GM19035 (cell line): ENCODE data around the gene DLG1.
A peak's percentile ranks its signal among the peaks of the same experiment; 100 is the strongest.

Source experiments
- ATAC-seq: cut with Tn5 transposase; IDR thresholded peaks from one replicate; pipeline ENCODE4 v1.9.1; 2021; ENCODE audit not compliant: unreplicated experiment

Gene DLG1

DNA sequence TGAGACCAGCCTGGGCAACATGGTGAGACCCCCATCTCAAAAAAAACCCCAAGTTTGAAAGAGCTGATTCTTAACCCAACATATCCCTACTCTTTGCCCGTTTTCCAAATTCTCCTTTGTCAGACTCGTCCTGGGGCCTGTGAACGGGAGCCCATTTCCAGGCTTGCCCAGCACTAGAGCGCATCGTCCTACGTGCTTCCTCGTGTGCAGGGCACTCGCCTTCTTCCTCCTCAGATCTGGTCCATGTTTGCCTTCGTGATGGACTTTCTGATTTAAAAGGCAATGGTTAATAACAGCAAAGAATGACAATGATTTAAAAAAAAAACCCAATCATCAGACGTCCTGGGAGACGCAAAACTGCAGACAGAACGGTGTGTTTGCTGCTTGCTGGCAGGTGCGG lies 278.9 kb downstream of the DLG1 start:
- no peak for ATAC-seq

DNA sequence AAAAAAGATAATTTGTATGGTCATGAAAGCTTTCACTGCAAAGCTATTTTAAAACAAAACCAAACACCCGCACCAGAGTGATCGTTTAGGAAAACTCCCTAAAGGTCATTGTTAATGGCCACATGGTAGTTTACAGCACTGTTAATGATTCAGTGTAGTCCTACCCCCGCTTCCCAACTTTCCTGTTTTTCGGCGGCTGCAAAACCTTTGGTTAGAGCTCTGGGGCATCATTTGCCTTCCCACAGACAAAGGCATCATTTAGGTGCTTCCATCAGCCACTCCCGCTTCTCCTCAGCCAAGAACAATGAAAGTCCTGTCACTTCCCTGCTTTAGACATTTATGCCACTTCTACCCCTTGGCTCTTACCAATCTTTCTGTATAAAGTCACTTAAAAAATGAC lies 279.4 kb downstream of the DLG1 start:
- no peak for ATAC-seq

DNA sequence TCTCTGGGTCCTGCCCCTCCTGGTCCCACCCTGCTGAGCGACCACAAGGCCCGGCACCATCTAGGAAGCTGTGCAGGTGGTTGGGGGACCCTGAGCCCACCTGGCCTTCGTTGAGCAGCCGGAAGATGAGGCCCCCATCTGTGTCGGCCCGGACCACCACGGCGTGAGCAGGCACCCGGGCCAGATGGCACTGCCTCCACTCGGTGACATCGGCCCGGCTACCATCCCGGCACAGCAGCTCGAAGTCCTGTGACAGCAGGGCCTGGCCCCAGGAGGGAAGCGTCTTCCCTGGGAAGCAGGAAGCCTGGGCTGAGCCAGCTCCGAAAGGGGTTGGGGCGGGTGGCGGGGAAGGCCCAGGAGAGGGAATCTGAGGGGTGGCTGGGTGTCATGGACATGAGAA lies 281.4 kb downstream of the DLG1 start:
- no peak for ATAC-seq

DNA sequence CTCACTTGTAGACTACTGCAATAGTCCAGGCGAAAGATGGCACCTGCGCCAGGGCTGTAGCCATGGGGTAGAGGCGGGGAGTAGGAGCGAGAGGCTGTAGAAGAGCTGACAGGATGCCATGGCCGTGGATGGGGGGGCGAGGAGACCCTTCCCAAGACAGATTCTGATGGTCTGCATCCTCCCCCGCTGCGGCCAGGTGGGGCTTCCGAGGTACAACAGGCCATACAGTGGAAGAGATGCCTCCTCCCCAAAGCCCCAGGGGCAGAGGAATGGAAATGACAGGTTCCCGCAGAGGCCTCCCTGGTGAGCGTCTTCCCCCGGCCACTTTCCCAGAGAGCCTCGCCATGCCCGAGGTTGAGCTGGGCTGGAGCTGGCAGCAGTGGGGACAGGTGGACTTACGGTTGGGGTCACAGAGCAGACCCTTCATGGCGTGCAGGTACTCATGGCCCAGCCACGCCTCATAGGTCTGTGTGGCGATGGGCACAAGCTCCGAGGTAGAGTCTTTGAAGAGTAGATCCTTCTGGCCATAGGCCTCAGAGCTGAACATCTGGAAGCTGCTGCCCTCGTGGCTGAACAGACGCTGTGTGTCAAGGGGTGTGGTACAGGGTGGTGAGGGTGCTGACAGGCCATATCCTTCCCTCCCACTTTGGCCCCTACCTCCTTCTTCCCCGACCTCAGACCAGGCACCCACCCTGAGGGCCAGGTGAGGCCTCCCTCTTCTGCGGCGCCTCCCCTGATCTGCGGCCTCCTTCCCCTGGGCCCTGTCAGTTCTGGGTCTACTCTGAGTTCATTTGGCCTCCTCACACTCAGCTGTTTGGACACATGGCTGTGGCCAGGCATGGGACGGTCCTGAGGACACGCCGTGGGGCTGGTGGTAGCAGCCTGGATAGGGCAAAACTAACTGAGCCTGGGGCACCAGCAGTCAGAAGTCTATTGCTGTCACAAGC lies 282.3 kb downstream of the DLG1 start:
- ATAC-seq = no peak

DNA sequence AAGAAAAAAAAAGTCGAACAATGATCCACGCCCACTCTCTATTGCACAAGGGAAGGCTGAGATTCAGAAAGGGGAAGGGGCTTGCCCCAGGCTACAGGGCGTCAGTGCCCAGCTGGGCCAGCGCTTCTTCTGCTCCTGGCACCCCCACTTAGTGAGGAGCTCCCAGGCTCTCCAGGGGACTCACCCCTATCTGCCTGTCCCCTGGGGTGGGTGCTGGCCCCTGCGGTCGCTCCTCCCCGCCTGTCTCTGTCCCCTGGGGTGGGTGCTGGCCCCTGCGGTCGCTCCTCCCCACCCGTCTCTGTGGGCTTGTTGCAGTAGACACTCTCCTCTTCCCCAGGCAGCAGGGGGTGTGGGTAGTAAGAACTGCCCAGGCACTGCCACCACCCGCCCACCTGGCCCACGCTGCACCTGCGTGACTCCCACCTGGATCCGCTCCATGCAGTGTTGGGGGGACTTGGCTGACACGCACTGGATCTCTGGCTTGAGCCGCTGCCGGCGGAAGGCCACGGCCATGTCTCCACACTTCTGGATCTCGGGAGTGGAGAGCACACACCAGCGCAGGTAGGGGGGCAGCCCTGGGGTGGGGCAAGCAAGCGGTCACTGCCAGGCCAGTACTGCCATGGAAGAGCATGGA lies 283.4 kb downstream of the DLG1 start:
- no peak for ATAC-seq

DNA sequence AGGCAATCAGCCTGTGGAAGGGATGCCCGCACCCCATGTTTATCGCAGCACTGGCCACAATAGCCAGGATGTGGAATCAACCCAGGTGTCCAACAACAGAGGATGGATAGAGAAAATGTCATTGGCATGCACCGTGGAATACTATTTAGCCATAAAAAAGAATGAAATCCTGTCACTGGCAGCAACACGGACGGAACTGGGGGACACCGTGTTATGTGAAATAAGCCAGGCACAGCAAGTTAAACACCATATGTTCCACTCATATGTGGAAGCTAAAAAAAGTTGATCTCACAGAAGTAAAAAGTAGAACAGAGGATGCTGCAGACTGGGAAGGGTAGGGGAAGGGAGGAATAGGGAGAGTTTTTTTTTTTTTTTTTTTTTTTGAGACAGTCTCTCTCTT lies 284.4 kb downstream of the DLG1 start:
- no peak for ATAC-seq

DNA sequence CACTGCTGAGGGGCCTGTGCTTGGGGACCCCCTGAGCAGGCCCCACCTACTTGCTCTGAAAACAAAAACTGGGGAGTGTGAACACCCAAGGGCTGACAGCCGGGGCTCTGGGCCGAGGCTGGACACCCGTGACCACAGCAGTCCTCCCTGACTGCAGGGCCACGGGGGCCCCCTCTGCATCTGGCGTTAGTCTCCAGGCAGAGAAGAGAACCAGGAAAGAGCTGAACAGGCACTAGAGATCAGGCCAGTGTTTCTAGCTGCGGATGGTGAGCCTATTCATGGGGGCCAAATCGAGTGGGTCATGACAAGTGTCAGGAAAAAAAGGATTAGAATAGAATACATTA lies 285.9 kb downstream of the DLG1 start:
- no peak for ATAC-seq

DNA sequence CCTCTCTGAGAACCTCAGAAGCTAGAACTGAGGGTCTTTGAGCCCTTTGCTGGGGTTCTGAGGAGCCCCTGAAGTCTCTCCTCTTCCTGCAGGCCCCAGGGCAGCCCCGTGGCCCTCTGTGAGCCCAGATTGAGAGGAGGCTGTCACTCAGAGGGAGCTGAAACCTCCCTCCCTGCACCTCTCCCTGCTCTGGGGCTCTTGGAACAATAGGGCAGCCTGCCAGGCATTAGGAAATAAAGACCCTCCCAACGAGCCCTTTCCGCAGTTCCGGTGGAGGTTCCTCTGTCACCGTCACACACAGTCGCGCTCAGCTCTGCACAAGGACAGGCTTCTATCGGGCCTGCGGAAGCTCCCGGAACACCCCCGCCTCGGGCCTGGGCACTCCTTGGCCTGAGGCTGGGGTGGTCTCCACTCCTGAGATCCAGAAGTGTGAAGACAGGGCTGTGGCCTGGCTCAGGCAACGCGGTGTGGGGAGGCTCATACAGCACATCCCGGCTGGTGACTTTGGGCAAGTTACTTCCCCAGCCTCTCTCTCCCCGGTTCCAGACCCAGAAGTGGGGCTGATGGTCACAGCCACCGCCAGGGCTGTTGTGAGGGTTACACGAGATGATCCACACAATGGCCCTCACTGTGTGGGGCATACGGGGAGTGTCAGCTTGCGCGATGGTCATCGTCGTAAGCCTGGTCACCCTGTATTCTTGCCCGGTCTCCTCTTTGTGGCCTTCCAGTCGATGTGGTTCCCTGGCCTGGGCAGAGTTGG lies 286.5 kb downstream of the DLG1 start:
- no peak for ATAC-seq

DNA sequence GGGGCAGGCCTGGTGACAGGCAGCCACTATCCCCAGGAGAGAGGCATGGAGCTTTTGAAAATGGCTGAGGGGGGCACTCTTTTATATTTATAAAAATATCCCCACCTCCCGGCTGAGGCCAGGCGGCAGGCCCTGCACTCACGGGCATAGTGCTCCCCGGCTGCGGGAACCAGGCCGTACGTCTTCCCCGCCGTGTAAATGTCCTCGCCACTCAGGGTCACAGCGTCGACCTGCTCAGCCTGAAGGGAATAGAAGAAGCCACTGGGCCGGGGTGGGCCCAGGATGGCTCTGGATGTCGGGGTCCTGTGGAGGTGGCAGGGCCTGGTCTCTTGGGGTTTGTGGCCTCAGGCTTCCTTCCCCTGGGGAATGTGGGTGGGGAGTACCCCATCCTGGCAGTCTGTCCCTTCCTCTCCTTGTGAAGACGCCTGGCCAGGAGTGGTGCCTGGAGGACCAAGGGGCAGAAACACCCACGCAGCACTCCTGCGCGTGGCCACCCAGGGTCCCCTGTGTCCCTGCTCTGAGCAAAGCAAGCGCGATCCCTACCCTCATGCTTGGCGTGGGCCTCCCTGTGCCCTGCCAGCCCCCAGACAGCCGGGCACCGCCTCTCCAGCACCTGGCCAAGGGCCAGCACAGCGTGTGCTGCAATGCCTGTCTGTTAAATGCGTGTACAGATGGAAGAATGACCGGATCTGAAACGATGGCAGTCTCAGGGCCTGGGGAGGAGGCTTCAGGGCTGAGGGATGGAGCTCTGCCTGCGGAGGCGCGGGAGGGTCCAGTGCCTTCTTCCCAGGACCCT lies 287.7 kb downstream of the DLG1 start:
- ATAC-seq = no peak

DNA sequence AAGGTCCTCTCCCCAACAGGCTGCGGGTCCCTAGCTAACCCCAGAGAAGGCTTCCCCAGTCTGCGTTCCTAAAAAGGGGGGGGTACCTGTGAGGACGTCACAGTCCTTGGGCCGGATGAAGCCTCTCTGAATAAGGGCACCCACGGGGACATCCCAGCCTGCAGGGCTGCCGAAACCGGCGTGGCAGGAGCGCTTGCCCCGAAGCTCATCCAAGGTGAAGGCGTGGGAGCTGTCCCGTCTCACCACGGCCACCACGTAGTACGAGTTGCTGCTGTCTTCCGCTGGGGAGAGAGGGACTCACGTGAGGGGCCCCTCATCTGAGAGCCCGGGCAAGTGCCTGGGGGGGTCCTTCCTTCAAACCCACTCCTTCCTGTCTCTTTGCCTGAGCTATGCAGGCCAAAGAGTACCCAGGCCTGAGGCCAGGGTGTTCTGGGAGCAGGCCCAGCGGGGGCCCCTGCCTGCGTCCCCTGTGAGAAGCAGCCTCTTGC lies 288.8 kb downstream of the DLG1 start:
- no peak for ATAC-seq

DNA sequence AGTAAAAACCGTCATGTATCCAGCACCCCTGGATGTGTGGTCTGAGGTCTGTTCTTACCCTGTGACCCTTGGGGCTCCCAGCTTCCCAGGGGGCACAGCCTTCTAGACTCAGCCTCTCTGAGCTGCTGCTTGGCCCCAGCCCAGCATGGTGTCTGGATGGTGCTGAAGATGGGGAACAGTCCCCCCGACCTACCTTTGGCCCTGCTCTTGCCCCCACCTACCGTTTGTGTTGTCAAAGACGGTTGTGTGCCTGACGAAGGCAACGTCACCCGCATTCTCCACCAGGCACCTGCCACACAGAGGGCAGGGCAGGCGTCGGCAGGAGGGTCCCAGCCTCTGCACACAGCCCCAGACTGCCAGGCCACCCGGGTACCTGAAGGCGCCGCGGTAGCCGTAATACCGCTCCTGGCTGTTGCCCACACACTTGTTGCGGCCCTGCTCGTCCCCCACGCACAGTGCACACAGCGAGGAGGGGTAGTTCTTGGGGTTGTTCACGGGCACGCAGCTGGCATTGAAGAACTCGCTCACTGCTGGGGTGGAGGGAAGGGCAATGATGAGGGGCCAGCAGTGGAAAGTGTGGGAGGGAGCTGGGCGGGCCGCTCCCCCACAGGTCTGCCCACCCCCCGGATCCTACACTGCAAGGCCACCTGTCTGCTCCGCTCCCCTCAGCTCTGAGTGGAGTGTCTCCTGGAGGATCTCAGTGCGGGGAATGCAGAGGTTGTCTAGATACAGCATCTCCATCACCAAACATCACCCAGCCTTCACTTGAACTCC lies 289.8 kb downstream of the DLG1 start:
- no peak for ATAC-seq

DNA sequence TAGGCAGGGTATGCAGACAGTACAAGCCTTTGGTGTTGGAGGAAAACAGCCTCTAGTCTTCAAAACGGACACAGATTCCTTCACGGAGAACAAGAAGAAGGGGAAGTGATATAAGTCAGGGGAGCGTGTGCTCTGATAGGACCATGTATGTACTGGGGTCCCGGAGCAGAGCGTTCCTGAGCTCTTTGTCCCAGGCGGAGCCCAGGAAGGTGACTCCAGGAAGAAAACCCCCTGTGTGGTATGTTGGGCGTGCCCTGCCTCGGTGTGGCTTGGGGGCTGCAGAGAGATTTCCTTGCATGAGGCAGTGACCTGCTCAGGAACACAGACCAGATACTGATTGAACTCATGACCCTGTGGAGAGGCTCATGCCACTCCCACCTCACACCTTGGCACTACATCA lies 290.5 kb downstream of the DLG1 start:
- ATAC-seq = no peak

DNA sequence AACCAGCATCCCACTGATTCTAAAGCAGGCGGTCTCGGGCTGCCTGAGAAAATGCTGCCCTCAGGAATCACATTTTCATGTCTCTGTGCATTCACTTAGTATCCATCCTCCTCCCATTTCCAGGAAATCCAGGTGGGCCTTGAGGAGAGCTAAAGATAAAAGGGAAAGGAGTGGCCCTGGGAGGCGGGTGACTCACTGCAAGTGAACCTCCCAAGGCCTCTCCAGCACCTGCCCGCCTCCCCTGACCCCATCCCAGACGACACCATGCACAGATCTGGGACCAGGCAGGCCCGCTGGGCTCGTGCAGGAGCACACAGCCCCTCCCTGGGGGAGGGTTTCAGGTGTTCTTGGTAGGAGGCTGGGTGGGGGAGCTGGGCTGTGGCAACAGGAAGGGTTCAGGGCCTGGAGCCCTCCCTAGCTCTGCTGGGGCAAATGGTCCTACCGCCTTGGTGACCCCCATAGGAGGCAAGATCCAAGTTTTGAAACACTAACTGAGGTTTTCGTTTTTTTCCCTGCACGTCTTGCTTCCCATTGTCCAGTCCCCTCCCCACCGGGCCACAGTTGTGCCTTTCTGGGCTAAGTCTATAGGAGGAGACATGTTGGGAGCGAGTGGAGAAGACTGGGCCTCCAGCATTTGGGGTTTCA lies 291.0 kb downstream of the DLG1 start:
- ATAC-seq = no peak

DNA sequence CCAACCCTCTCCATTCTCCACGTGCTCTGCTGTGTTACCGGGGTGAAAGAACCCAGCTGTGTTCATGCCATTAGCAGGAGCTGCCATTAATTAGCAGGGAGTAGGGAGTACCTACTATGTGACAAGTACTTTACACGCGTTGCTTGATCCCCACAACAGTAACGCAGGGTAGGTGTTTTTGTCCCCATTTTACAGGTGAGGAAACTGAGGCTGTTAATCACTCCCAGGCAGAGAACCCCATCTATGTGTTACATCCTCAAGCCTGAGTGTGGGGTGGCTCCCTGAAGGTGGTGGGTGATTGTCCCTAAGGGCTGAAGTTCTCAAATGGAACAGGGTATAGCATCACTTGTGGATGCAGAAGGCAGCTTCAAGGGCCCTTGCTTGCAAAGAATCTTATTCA lies 291.6 kb downstream of the DLG1 start:
- ATAC-seq = no peak

DNA sequence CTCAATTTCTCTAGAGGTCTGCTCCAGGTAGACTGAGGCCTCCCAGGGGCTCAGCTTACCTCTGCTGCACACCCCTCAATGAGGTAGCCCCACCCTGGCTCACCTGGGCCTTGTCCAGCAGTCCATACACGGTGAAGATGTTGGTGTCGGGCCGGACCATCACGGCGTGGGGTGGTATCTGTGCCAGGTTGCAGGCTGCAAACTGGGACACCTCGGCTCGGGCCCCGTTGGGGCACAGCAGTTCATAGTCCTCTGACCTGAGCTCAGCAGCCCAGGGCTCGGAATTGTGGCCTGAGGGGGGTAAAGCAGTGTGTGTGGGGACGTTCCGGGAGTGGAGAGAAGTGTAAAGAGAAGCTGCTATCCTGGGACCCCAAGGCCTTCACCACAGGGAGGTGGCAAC lies 292.0 kb downstream of the DLG1 start:
- ATAC-seq = no peak

DNA sequence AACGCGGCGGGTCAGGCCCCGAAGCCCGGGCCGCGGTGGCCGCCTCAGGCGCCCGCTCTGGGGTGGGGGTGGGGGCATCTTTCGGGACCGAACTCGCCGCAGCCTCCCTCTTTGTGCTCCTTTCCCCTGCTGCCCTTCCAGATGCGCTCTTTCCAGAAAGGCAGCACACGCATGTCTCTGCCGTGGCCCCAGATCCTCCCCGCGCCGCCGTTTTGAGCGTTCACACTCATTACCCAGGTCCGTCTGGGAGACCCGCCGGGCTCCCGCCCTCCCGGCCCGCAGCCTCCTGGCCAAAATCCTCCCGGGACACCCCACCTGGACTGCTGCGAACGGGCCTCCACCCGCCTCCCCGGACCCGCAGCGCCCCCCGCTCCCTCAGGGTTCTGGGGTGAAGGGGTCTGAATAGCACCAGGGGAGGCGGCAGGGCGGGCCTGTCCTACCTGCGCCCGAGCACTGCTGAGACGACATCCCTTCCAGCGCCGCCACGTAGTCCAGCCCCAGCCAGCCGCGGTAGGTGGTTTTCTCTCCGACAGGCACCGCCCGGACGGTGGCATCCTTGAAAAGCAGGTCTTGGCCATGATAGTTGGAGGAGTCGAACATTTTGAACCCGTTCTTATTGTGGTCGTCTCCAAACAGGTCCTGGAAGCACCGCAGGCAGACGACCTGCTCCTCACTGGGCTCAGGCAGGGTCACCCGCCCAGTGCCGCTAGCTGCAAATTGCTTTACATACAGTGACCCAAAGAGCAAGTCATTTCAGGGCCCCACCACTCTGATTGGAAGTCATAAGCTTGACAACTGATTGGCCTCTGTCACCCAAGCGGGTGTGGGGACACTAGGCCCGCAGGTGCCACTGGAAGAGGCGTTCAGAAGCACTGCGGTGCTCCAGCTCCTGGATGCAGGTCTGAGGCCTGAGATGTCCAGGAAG lies 294.7 kb downstream of the DLG1 start:
- ATAC-seq = peak; percentile 7

DNA sequence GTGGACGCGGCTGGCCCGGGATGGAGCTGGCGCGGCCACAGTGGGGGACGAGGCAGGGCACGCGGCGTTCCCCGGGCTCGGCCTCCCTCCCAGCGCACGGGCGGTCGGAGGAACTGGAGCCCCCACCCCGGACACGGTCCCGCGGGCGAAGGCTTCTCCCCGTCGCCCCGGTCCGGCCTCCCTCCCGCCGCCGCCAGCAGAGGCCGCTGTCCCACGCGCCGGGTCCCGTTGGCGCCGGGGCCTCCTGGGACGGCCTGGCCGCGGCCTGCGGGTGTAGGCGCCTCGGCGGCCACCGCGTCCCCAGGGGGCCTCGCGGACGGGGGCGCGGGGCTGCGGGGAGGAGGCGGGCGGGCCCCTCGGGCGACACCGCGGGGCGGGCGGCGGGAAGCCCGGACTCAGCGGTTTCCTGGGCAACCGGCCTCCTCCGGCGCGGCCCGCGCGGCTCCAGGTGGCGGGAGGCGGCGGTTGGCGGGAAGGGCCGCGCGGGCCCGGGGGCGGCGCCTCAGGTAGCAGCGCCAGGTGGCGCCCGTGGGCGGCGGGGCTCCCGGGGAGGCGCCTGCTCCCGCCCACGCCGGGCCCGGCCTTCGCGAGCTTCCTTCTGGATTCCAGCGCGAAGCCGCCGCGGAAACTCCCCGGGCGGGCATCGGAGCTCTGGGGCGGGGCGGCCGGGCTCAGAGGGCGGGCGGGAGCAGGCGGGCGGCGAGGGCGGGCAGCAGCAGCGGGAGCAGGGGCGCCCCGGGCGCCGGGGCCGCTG lies 295.5 kb downstream of the DLG1 start:
- peak; percentile 66 for ATAC-seq
